ENCODE measurements around the gene MMAA. TPM values are rescaled to one million over a fixed set of nuclear protein-coding genes. Genes with fewer than 3 reads are reported as not detected.
A peak's percentile ranks its signal among the peaks of the same experiment; 100 is the strongest.

Gene MMAA
- total RNA-seq, 1 donor from 2014 or later: 5.6 TPM

DNA sequence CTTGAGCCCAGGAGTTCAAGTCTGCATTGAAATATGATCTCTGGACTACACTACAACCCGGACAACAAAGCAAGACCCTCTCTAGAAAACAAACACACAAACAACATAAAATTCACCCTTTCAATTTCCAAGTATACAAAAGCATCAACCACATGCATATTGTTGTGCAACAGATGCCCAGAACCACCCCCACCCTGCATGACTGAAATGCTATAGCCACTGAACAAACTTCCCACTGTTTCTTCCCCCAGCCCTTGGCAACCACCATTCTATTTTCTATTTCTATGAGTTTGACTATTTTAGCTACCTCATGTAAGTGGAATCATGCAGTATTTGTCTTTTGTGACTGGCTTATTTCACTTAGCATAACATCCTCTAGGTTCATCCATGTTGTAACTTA, 46.6 kb downstream of the MMAA start:
- DNase-seq (ENCODE audit: low read depth): no peak
- H3K4me3 ChIP-seq (ENCODE audit: low read depth, low read length): no peak overlapping the region
- TF ChIP-seq, protein P1, sequence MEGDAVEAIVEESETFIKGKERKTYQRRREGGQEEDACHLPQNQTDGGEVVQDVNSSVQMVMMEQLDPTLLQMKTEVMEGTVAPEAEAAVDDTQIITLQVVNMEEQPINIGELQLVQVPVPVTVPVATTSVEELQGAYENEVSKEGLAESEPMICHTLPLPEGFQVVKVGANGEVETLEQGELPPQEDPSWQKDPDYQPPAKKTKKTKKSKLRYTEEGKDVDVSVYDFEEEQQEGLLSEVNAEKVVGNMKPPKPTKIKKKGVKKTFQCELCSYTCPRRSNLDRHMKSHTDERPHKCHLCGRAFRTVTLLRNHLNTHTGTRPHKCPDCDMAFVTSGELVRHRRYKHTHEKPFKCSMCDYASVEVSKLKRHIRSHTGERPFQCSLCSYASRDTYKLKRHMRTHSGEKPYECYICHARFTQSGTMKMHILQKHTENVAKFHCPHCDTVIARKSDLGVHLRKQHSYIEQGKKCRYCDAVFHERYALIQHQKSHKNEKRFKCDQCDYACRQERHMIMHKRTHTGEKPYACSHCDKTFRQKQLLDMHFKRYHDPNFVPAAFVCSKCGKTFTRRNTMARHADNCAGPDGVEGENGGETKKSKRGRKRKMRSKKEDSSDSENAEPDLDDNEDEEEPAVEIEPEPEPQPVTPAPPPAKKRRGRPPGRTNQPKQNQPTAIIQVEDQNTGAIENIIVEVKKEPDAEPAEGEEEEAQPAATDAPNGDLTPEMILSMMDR (conservative IDR thresholded peaks at IDR 0.05; ENCODE audit: low read depth, low read length): no peak

DNA sequence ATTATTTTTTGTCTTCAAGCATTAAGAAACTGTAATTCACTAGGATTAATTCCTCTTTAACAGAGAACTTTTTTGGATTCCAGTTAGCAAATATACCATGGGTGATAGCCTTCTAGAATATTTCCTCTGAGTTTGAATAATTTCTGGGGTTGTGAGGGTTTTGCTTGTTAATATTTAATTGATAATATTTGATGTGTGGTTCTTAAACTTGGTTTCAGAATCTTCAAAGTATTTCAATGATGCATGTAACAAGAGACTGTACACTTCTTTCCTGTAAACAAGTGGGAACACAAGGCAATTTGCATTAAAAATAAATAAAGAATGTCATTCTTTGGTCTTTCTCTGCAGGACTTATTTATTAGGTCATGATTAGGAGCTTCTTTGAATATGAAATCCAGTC, 51.2 kb downstream of the MMAA start:
- no peak for DNase-seq (ENCODE audit: low read depth)
- TF ChIP-seq, protein P1 (conservative IDR thresholded peaks at IDR 0.05; ENCODE audit: low read depth, low read length): no peak
- no peak overlapping the region for H3K4me3 ChIP-seq (ENCODE audit: low read depth, low read length)

DNA sequence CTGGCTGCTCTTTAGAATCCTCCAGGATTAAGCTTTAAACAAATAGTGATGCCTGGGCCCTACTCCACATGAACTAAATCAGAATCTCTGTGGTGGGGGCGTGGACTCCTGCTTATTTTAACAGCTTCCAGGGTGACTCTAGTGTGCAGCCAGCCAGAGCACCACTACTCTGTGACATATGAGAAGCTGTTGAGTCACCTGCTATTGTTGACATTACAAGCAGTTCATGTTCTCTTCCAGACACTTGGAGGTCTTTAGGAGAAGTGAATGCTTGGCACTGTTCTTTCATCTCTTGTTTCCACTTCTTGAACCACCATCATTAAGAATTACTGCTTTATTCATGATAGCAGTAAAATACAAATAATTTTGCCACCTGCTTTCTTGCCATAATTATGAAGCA, 60.3 kb downstream of the MMAA start:
- TF ChIP-seq, protein P1 (conservative IDR thresholded peaks at IDR 0.05; ENCODE audit: low read depth, low read length): no peak
- peak; percentile 69 for DNase-seq (ENCODE audit: low read depth)
- H3K4me3 ChIP-seq (ENCODE audit: low read depth, low read length): no peak overlapping the region

DNA sequence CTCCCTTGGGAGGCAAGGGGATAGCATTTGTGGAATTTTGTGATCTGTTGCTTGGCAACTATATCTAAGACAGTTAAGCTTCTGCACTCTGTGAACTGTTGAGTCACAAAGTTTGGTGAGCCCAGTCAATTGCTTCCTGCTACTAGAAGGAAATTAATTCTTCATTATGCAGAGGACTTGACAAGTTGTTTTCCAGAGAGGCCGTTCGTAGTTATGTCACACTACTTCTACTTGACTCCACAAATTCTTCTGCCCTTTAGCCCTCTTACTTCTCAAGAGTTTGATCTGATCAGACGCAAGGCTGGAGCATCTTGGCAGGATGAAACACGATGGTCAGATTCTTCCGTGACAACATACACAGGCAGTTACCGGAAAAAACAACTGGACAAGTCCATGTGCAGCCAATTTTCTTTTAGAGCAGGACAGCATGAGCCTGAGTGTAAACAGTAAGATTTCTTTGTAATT, 60.8 kb downstream of the MMAA start, which contains the start of gene C4orf51:
Gene C4orf51, plus strand, starts transcription at position 156 of the 465 bp plus-strand sequence. Its CDS starts 58 bp downstream, at position 214.
- TF ChIP-seq, protein P1 (conservative IDR thresholded peaks at IDR 0.05; ENCODE audit: low read depth, low read length): no peak
- peak; percentile 68 for DNase-seq (ENCODE audit: low read depth)
- peak within 1 kb of the TSS; percentile 3 for H3K4me3 ChIP-seq (ENCODE audit: low read depth, low read length)

DNA sequence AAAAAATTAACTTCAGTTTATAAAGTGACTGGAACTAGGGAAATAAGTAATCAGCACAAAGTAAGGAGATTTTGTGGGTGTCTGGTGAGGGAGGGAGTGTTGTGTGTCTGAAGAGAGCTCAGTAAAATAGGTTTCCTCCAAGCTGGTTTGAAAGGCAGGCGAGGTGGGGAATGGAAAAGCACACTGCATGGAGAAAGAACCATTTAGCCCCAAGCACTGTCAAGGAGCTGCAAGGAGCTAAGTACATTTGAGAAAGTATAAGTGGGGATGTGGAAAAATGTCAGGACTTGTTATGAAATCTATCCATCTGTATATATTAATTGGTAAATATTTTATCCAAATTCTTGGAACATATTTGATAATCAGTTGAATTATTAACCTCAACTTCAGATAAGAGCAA, 61.7 kb downstream of the MMAA start:
- no peak for DNase-seq (ENCODE audit: low read depth)
- TF ChIP-seq, protein P1 (conservative IDR thresholded peaks at IDR 0.05; ENCODE audit: low read depth, low read length): no peak
- no peak overlapping the region for H3K4me3 ChIP-seq (ENCODE audit: low read depth, low read length)

DNA sequence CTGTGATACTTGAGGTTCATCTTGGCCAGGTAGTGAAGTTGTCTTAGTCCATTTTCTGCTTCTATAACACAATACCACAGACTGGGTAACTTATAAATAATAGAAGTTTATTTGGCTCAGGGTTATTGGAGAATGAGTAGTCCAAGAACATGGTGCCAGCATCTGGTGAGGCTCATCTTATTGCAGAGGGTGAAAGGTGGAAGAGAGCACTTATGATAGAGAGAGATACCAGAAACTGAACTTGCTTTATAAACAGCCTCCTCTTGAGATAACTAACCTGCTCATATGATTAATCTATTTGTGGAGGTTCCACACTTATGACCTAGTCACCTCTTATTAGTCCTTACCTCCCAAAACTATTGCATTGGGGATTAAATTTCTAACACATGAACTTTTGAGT, 62.3 kb downstream of the MMAA start:
- H3K4me3 ChIP-seq (ENCODE audit: low read depth, low read length): no peak overlapping the region
- TF ChIP-seq, protein P1 (conservative IDR thresholded peaks at IDR 0.05; ENCODE audit: low read depth, low read length): no peak
- DNase-seq (ENCODE audit: low read depth): no peak

DNA sequence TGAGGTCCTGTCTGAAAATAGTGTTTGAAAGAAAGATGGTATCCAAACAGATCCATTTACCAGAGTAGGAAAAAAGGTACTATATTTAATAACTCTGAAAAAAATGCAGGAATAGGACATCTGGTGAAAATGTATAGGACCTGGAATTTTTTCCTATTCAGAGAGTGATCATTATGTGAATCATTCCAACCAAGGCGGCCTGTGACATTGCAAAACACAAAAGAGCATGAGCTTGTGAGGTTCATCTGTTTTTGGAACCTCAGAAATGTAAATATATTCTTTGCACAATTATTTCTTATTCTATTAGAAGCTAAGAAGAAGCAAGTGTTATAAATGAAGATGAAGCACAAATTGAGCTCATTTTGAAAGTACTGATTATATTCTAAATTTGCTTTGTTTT, 62.8 kb downstream of the MMAA start:
- no peak overlapping the region for H3K4me3 ChIP-seq (ENCODE audit: low read depth, low read length)
- TF ChIP-seq, protein P1 (conservative IDR thresholded peaks at IDR 0.05; ENCODE audit: low read depth, low read length): no peak
- no peak for DNase-seq (ENCODE audit: low read depth)

All from epithelial cell of proximal tubule (primary cell).